Activated CD4-positive, alpha-beta T cell treated with anti-CD3 and anti-CD28 coated beads, Interleukin-2, amount 50 U/mL, for 1 hour (primary cell): ENCODE measurements around the gene PFN3.
"Not testable (repeated sequence)": the region's sequence is repeated elsewhere in the genome, so short reads cannot be mapped to it uniquely, and the experiment has no call there.

Source experiments
- DNase-seq: peaks from one replicate; pipeline ENCODE4 v3.0.0-alpha.2; 2020

The PFN3 gene

DNA sequence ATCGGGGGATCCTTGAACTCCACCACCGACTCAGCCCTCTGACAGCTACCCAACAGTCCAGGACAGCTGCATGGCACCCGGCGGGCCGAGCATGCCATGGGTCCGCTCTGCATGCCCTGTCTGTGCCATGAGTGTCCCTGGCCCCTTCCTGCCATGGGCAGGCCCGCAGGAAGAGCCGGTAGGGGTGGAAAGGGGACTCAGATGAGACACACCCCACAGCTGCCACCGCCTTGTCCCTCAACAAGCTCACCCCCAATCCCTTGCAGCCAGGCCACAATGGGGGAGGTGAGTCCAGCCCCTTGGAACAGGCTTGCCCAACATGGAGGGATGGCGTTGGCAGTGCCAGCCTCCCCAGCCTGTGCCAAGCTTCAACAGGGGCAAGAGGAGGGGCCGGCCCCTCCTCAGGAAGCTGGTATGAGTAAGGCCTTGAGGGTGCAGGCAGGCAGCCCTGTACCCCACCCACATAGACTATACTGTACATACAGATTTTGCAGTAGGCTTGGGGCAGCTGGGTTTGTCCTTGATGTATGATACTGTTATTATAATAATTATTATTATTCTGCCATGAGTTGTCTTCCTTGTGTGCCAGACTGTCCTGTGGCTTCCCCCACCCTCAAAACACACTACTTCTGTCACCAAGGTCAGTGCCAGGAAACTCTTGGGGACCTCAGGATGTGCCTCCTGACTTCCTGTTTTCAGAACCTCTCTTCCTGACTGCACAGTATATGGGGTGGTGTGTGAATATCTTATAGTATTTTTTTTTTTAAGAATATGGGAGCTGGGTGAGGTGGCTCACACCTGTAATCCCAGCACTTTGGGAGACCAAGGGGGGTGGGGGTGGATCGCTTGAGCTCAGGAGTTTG, 28.2 kb downstream of the PFN3 start:
- DNase-seq = peak; percentile 32

- DNase-seq = no peak
Measured at GRCh38 chr5:177371120-177372033, 29.1 kb downstream of the PFN3 start.

GRCh38 chr5:177370488-177371119, 29.9 kb downstream of the PFN3 start:
- peak; percentile 51 for DNase-seq

DNA sequence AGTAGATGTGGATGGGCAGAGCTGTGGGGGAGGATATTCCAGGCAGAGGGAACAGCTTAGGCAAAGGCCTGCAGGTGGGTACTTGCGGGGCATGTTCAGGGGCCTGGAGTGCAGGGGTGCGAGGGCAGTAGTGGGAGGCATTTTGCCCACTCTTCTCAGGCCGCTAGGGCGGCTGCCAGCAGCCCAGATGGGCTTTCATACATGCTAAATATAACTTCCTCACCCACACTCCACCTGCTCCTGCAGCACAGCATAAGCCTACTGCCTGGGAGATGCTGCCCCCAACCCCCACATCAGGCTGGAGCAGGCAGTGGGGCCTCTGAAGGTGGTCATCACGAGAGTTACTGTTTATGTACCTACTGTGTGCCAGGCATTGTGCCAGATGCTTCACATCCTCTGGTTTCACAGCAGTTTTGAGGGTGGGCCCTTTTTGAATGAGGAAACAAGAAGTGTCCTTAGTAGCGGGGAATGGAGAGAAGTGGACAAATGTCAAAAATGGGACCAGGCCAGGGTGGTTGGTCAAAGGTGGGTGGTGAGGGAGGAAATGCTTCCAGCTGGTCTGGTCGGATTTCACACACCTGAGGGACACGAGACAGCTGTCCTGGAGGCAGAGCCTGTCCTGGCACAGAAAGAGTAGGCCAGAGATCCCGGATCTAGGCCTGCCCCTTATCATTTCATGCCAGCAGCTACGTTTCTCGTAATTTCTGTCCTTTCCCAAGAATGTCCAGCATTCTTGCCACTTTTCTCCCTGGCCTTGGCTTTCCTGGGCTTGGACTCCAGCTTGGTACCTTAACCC, 30.6 kb downstream of the PFN3 start:
- no peak for DNase-seq

DNA sequence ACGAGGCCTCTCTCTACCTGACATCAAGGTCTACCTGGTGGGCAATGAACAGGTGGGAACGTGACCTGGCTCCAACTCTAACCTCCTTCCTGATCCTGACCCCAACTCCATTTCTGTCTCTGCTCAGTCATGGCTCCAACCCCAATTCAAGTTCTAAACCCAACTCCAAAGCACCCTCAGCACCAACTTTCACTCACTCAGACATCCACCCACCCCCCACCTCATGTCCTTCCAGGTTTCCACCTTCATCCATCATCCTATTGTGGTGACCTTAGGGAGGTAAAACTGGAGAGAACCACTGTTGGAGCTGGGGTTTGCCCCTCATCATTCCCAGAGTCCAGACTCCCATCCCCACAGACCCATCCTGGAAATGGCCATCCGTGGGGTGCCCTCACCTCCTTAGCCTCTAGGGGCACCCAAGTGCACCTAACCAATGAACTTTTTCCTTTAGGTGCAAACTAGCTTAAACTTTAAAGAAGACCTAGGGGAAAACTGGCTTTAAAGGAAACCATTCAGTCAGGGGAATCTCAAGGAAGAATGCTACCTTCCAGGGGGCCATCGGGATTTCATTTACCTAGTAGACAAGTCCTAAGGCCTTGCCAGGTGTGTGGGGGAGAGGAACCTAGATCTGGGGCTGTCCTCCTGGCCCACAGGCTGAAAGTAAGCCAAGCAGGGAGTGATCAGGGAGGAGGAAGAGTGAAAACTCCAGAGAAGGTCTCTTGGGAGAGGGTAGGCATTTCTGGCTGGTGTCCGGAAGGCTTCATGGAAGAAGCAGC, 31.4 kb downstream of the PFN3 start:
- peak; percentile 39 for DNase-seq

GRCh38 chr5:177367981-177368868, 32.2 kb downstream of the PFN3 start:
- DNase-seq = no peak

DNA sequence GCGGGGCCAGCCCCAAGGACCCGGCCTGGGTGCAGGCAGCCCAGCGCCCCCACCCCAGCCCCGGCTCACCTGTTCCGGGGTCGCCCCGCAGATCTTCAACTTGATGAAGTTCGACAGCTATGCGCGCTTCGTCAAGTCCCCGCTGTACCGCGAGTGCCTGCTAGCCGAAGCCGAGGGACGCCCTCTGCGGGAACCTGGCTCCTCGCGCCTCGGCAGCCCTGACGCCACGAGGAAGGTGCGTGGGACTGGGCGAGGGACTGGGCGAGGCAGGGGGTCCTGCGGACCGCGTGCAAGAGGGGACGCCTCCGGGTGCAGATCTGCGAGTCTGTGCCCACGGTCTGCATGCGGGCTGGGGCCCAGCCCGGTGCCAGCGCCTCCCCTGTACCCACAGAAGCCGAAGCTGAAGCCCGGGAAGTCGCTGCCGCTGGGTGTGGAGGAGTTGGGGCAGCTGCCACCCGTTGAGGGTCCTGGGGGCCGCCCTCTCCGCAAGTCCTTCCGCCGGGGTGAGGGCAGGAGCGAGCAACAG, 33.1 kb downstream of the PFN3 start:
- no peak for DNase-seq

- no peak for DNase-seq
Measured at GRCh38 chr5:177366528-177367322, 33.7 kb downstream of the PFN3 start.

DNA sequence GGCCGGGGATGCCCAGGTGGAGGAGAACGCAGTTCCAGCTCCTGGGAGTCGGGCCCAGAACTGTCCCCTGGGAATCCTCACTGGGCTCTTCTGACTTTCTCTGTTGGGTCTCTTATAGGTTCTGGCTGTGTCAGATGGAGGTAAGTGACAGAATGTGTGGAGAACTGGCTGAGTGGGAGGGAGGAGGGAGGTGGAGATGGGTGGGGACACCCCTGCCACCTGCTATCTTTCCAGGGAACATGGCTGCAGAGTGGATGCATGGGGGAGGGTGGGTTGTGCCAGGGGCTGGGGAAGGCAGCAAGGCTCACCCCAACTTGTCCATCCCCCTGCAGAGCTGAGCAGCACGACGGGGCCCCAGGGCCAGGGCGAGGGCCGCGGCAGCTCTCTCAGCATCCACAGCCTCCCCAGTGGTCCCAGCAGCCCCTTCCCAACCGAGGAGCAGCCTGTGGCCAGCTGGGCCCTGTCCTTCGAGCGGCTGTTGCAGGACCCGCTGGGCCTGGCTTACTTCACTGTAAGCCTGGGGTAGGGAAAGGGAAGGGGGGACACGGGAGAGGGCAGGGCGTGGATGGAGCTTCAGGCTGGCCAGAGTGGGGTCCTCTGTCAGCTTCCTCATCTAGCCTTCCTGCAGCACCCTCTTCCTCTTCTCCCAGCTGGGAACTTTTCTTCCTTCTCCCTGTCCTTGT, 34.5 kb downstream of the PFN3 start:
- DNase-seq = no peak

DNA sequence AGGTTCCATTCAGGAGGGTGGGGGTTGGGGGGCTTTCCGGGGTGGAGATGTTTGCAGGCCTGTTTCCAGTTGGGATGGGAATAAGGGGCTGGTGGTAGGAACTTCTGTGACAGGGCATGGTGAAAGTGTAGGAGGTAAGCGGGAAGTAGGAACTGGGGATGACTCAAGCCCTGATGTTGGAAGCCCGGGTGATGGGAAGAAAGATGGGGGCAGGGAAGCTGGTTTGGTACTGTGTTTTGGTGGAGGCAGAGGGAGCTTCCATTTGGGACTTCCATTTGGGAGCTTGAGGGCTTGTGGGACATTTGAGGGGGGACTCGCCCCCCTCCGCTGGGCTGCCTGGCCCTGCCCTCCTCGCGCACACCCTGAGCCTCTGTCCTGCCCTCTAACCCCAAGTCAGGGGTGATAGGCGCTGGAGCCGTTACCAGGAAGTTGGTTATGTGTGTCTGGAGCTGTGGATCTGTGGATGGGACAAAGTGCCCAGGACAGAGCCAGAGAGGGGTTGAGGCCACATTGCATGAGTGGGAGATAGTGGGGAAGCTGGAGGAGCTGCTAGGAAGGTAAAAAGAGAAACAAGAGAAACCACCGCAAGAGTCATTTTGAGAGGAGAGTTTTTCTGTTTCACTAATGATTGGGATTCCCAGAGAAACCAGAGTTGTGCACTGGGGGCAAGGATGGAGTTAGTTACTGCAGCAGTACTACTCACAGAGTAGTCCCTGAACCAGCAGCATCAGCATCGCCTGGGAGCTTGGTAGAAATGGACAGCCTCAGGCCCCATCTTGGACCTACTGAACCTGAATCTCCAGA, 36.1 kb downstream of the PFN3 start:
- no peak for DNase-seq

DNA sequence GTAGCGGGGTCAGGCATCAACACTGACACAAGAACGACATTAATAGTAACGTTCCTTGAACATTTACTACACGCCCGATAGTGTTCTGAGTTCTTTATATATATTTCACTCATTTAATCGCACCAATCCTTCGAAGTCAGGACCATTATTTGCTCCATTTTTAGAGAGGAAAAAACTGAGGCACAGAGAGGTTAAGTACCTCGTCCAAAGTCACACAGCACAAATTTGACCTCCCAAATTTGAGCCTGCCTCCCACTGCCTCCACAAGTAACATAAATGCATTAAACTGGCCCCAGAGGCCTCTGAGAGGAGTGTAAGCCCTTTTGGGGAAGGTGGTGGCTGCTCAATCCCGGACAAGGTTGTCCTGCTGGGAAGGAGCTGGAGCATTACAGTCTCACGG, 36.9 kb downstream of the PFN3 start:
- no peak for DNase-seq

GRCh38 chr5:177362610-177363507, 37.6 kb downstream of the PFN3 start:
- peak; percentile 61 for DNase-seq

DNA sequence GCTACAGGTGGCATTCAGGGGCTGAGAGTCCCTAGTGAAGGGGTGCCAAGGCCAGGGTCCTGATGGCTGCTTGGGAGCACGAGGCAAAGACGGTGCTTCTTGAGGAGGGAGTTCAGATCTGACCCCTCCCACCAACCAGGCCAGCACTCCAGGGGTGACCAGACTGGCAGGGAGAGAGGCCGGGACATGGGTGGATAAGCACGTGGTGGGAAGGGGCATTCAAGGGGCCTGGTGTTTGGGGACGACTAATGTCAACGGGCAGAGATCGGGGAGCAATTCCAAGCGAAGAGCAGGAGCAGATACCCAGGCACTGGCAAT, 38.2 kb downstream of the PFN3 start:
- DNase-seq = no peak

DNA sequence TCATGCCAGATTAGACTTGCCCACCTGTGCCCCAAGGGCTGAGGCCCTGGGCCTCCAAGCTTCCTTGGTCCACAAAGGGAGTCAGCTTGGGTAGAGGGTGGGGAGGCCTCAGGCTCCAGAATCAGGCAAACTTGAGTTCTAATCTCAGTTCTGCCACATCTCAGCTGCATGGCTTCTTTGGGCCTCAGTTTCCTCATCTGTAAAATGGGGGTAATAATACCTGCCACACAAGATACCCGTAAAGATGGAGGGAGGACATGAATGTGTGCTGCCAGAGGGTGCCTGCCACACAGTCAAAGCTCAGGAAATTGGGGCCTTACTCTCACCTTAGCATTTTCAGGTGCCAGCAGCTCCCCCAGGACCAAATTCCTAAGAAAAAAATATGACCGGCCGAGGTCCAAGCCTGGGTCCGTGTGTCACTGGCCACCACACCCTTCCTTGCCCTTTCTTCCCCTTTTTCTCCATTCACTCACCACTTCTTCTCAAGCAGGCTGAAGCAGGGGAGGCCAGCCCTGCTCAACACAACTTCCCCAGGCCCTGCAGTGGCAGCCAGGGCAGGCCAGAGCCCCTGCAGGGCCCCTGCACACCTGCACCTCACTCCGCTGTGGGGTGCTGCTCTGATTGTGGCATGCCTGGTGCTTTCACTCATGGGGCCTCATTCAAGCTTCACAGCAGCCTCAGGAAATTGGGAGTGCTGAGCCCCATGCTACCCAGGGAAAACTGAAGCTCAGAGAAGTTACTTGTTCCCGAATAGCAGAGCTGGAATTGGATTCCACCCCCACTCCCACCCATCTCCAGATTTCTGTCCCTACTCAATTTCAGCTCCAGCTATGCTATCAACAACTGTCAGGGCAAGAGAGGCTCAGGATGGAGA, 38.8 kb downstream of the PFN3 start:
- DNase-seq = no peak

DNA sequence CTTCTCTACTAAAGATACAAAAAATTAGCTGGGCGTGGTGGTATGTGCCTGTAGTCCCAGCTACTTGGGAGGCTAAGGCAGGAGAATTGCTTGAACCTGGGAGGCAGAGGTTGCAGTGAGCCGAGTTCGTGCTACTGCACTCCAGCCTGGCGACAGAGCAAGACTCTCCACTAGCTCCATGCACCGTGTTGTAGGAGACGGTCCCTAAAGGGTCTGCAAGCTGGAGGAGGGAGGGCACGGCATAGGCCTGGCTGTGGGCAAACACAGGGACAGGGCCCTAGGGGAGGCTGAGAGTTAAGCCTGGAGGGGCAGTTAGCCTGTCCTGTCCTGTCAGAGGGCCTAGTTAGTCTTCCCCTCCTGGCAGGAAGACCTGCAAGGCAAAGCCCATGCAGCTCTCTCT, 39.7 kb downstream of the PFN3 start:
- not testable (repeated sequence) for DNase-seq

DNA sequence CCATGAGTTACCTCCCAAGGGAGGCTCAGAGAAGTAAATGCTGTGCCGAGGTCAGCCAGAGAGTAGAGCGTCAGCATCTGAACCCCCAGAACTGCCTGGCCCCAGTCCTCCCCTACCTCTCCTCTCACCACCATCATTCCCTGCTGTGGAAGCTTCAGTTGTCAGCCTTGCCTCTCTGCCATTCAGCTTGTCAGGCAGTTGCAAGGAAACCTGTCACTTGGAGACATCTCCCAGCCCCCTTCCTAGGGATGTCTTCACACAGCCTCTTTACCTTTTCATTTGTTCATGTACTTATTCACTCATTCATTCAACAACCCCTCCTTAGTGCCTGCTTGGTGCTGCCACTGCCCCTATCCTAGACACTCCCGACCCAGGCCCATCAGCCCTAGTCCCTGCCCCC, 40.6 kb downstream of the PFN3 start:
- DNase-seq = no peak
